ENCODE measurements around the gene MBIP.

Gene MBIP

GRCh38 chr14:36279306-36280190 is 40.9 kb downstream of the MBIP start:
- ATAC-seq, result no peak

More at GRCh38 chr14:36279306-36280190, 40.9 kb downstream of the MBIP start:
- TF ChIP-seq ISL1 (CRISPR knock-in tag; IDR thresholded peaks at IDR 0.05), result no peak
- no peak for TF ChIP-seq TSHZ2 (CRISPR knock-in tag; IDR thresholded peaks at IDR 0.05)
- no peak for TF ChIP-seq PATZ1 (CRISPR knock-in tag; IDR thresholded peaks at IDR 0.05; ENCODE audit: borderline replicate concordance)
- no peak for TF ChIP-seq ZFP30 (CRISPR knock-in tag; IDR thresholded peaks at IDR 0.05)
- TF ChIP-seq ARNTL (CRISPR knock-in tag; IDR thresholded peaks at IDR 0.05; ENCODE audit: borderline replicate concordance, low read depth), result no peak
- TF ChIP-seq PPARA (CRISPR knock-in tag; IDR thresholded peaks at IDR 0.05; ENCODE audit: borderline replicate concordance), result no peak
- TF ChIP-seq ZFP3 (CRISPR knock-in tag; IDR thresholded peaks at IDR 0.05), result no peak
- TF ChIP-seq ESRRG (CRISPR knock-in tag; IDR thresholded peaks at IDR 0.05), result no peak
- TF ChIP-seq RARB (CRISPR knock-in tag; IDR thresholded peaks at IDR 0.05), result no peak
- TF ChIP-seq SNAI2 (CRISPR knock-in tag; IDR thresholded peaks at IDR 0.05), result no peak
- TF ChIP-seq ZNF8 (CRISPR knock-in tag; IDR thresholded peaks at IDR 0.05), result no peak
- TF ChIP-seq OSR1 (CRISPR knock-in tag; IDR thresholded peaks at IDR 0.05), result no peak
- no peak for TF ChIP-seq ZC3H10 (CRISPR knock-in tag; IDR thresholded peaks at IDR 0.05)
- TF ChIP-seq POU6F1 (CRISPR knock-in tag; IDR thresholded peaks at IDR 0.05; ENCODE audit: borderline replicate concordance, low read depth), result no peak
- no peak for TF ChIP-seq CSDC2 (CRISPR knock-in tag; IDR thresholded peaks at IDR 0.05)
- TF ChIP-seq ZNF70 (CRISPR knock-in tag; IDR thresholded peaks at IDR 0.05), result no peak
- TF ChIP-seq GLIS3 (CRISPR knock-in tag; IDR thresholded peaks at IDR 0.05), result no peak
- no peak for TF ChIP-seq CREB5 (CRISPR knock-in tag; IDR thresholded peaks at IDR 0.05; ENCODE audit: low read depth)
- TF ChIP-seq CSRNP3 (CRISPR knock-in tag; IDR thresholded peaks at IDR 0.05), result no peak
- no peak for TF ChIP-seq ZNF565 (CRISPR knock-in tag; conservative IDR thresholded peaks at IDR 0.05; ENCODE audit: low read depth)
